Measurements from ENCODE around the gene CCDC27. TPM values are rescaled to one million over a fixed set of nuclear protein-coding genes. Genes with fewer than 3 reads are reported as not detected.

The CCDC27 gene
- total RNA-seq, 1 experiment from 2014 or later, result not detected

DNA sequence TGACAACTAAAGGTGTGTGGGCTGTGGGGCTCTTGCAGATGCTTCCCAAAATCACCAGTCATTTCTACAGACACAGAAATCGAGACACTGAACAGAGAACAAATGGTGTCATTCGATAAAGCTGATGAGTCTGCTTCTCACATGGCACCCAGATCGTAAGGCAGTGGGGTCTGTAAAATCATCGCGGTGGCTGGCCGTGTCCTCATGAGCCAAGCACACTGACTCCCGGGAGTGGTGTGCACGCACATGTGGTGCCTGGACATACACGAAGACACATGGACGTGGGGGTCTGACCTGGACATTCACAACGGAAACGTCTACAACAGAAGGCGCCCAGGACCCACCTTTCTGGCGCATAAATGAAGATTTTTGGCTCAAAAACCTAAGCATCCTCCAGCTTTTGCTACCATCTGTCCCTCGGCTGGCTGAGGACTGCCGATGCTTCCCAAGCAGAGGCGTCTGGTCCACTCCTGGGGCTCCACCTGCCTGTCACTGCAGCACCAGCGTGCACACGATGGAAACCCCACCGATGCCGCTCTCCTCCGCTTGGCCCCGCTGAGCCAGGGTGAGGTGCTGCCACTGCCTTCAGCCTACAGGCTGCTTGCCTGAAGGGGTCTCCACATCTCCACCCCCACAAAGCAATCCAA, 27.1 kb downstream of the CCDC27 start:
- peaks cover 18% of the 10 kb centered on the region; the same call in 1 of the 2 replicates for H3K36me3 ChIP-seq (ENCODE audit: low read depth)
- BruUV-seq (replicated peaks), result no TSS peak
- TF ChIP-seq, protein P1, sequence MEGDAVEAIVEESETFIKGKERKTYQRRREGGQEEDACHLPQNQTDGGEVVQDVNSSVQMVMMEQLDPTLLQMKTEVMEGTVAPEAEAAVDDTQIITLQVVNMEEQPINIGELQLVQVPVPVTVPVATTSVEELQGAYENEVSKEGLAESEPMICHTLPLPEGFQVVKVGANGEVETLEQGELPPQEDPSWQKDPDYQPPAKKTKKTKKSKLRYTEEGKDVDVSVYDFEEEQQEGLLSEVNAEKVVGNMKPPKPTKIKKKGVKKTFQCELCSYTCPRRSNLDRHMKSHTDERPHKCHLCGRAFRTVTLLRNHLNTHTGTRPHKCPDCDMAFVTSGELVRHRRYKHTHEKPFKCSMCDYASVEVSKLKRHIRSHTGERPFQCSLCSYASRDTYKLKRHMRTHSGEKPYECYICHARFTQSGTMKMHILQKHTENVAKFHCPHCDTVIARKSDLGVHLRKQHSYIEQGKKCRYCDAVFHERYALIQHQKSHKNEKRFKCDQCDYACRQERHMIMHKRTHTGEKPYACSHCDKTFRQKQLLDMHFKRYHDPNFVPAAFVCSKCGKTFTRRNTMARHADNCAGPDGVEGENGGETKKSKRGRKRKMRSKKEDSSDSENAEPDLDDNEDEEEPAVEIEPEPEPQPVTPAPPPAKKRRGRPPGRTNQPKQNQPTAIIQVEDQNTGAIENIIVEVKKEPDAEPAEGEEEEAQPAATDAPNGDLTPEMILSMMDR (conservative IDR thresholded peaks at IDR 0.05), result no peak
- TF ChIP-seq EZH2 (IDR thresholded peaks at IDR 0.05; ENCODE audit: low read depth), result no peak

DNA sequence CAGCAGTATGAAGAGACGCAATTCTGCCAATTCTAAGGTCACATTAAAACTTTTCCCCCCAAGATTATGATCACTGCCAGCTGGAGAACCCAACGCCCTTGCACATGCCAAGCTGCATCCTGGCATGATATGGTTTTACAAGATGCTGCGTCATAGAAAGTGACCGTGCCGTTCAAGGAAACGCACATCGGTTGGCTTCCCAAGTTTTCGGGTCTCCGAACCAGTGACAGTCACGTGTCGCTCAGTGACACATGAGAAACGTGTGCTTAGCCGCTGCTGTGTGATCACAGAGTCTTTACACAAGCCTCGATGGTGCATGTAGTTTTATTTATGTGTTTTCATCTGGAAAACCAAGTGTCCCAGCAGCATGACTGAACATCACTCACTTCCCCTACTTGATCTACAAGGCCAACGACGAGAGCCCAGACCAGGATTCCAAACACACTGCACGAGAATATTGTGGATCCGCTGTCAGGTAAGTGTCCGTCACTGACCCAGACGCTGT, 27.7 kb downstream of the CCDC27 start:
- peaks cover 18% of the 10 kb centered on the region; the same call in 1 of the 2 replicates for H3K36me3 ChIP-seq (ENCODE audit: low read depth)
- peaks cover 6% of the 10 kb centered on the region for H4K20me1 ChIP-seq (ENCODE audit: insufficient read depth)
- no peak for DNase-seq
- H3K9me3 ChIP-seq (ENCODE audit: insufficient read depth, low read depth), result no peaks in the 10 kb centered on the region
- no peaks in the 10 kb centered on the region for H3K79me2 ChIP-seq (ENCODE audit: low read depth)
- no peaks in the 10 kb centered on the region for H3K9me2 ChIP-seq (ENCODE audit: insufficient read depth)
- H3K27me3 ChIP-seq (ENCODE audit: insufficient read depth, low read depth), result no peaks in the 10 kb centered on the region
- intact Hi-C loops (cut with micrococcal nuclease; ENCODE audit: unreplicated experiment), result loop anchor here (10.0 kb wide), 1 partner anchor 1775 kb away; no protein-coding TSS in a partner anchor
- H3F3A ChIP-seq (ENCODE audit: insufficient read depth, low read depth), result no peaks in the 10 kb centered on the region
- no peaks in the 10 kb centered on the region for H3K4me1 ChIP-seq (replicated peaks; ENCODE audit: insufficient read depth)
- H2AFZ ChIP-seq, result no peak overlapping the region
- no peak overlapping the region for H3K4me3 ChIP-seq
- ChIA-PET POLR2A (ENCODE audit: unreplicated experiment) (no interaction called here), CTCF (no interaction called here)
- no peak overlapping the region for H3K4me2 ChIP-seq
- TF ChIP-seq, protein P1 (conservative IDR thresholded peaks at IDR 0.05), result no peak
- no peak for TF ChIP-seq EZH2 (IDR thresholded peaks at IDR 0.05; ENCODE audit: low read depth)
- BruUV-seq (replicated peaks), result no TSS peak
- H3K27ac ChIP-seq, result no peak overlapping the region

More for the DNA sequence above, 27.1 kb downstream of the CCDC27 start:
- POLR2A ChIA-PET (ENCODE audit: unreplicated experiment), result no interaction called here
- H3F3A ChIP-seq (ENCODE audit: insufficient read depth, low read depth), result no peaks in the 10 kb centered on the region
- DNase-seq, result no peak
- peaks cover 6% of the 10 kb centered on the region for H4K20me1 ChIP-seq (ENCODE audit: insufficient read depth)
- no peak overlapping the region for H3K4me3 ChIP-seq
- no peak overlapping the region for H3K4me2 ChIP-seq
- no peak overlapping the region for H2AFZ ChIP-seq
- no peaks in the 10 kb centered on the region for H3K9me3 ChIP-seq (ENCODE audit: insufficient read depth, low read depth)
- H3K27ac ChIP-seq, result no peak overlapping the region
- intact Hi-C loops (cut with micrococcal nuclease; ENCODE audit: unreplicated experiment), result loop anchor here (10.0 kb wide), 1 partner anchor 1775 kb away; no protein-coding TSS in a partner anchor
- H3K4me1 ChIP-seq (replicated peaks; ENCODE audit: insufficient read depth), result no peaks in the 10 kb centered on the region
- H3K27me3 ChIP-seq (ENCODE audit: insufficient read depth, low read depth), result no peaks in the 10 kb centered on the region
- no peaks in the 10 kb centered on the region for H3K79me2 ChIP-seq (ENCODE audit: low read depth)
- H3K9me2 ChIP-seq (ENCODE audit: insufficient read depth), result no peaks in the 10 kb centered on the region
- CTCF ChIA-PET, result no interaction called here

DNA sequence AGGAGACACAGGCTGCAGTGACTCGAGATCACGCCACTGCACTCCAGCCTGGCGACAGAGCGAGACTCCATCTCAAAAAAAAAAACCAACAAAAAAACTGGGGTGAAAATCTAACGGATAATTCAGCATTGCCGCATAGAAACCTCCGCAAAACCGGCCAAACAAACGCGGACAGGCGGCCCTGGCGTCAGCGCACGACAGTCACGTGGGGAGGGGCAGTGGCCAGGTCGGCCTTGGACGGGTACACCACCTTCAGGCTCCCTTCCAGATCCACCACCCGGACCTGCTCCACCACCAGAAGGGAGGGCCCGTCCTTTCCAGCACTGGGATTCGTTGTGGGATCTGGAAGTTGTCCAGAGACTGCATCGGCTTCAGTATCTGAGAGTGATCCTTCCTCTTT, 28.7 kb downstream of the CCDC27 start:
- BruUV-seq (replicated peaks), result no TSS peak
- H3K27ac ChIP-seq, result no peak overlapping the region
- no peak for TF ChIP-seq EZH2 (IDR thresholded peaks at IDR 0.05; ENCODE audit: low read depth)
- TF ChIP-seq, protein P1 (conservative IDR thresholded peaks at IDR 0.05), result no peak
- no peak for DNase-seq
- intact Hi-C loops (cut with micrococcal nuclease; ENCODE audit: unreplicated experiment), result no loop called here
- H3K4me2 ChIP-seq, result no peak overlapping the region
- no peaks in the 10 kb centered on the region for H3K27me3 ChIP-seq (ENCODE audit: insufficient read depth, low read depth)
- no peak overlapping the region for H2AFZ ChIP-seq
- ChIA-PET CTCF (no interaction called here), POLR2A (ENCODE audit: unreplicated experiment) (no interaction called here)
- no peaks in the 10 kb centered on the region for H3K79me2 ChIP-seq (ENCODE audit: low read depth)
- no peaks in the 10 kb centered on the region; the same call in 1 of the 2 replicates for H3F3A ChIP-seq (ENCODE audit: insufficient read depth, low read depth)
- no peaks in the 10 kb centered on the region for H3K4me1 ChIP-seq (replicated peaks; ENCODE audit: insufficient read depth)
- H3K9me3 ChIP-seq (ENCODE audit: insufficient read depth, low read depth), result no peaks in the 10 kb centered on the region
- H3K4me3 ChIP-seq, result no peak overlapping the region
- no peaks in the 10 kb centered on the region for H3K9me2 ChIP-seq (ENCODE audit: insufficient read depth)
- H3K36me3 ChIP-seq (ENCODE audit: low read depth), result peaks cover 25% of the 10 kb centered on the region
- H4K20me1 ChIP-seq (ENCODE audit: insufficient read depth), result peaks cover 3% of the 10 kb centered on the region; the same call in 1 of the 2 replicates

Measured in PC-9 (cell line).